ENCODE data around the gene MIB2. TPM values are rescaled to one million over a fixed set of nuclear protein-coding genes. Genes with fewer than 3 reads are reported as not detected.
A peak's percentile ranks its signal among the peaks of the same experiment; 100 is the strongest.

MIB2 gene
- total and polyA plus RNA-seq, 4 donors = 35.5 to 80.5 (median 50.8) TPM

- no peak overlapping the region for H3K4me3 ChIP-seq
- 39 to 66% methylated on average over 39 of the region's 39 CpGs for WGBS, 2 donors
- no peak overlapping the region for H3K9ac ChIP-seq (ENCODE audit: insufficient read depth in 1 of 2, low read length in 2 of 2)
- H3K9me3 ChIP-seq (ENCODE audit: control insufficient read depth in 4 of 4, insufficient read depth in 3 of 4, low read length in 3 of 4) = no peaks in the 10 kb centered on the region
- no peak for ATAC-seq (ENCODE audit: insufficient read depth, low FRiP score)
- H3K27me3 ChIP-seq (ENCODE audit: control insufficient read depth in 3 of 3, insufficient read depth in 3 of 3, low read length in 2 of 3) = no peaks in the 10 kb centered on the region
- peaks cover 0 to 3% (median 1%) of the 10 kb centered on the region in 4 donors for H3K36me3 ChIP-seq (ENCODE audit: control insufficient read depth in 4 of 4, insufficient read depth in 4 of 4, low read length in 4 of 4)
- TF ChIP-seq CTCF (IDR thresholded peaks at IDR 0.05; ENCODE audit: control extremely low read depth, extremely low read depth) = no peak
- peak overlapping the region in 1 of 2 donors; percentile 15 for H3K27ac ChIP-seq (ENCODE audit: low read depth in 1 of 2, low read length in 1 of 2)
- peaks cover 0 to 9% (median 2%) of the 10 kb centered on the region in 5 donors for H3K4me1 ChIP-seq (ENCODE audit: control insufficient read depth in 5 of 5, insufficient read depth in 5 of 5, low read length in 5 of 5)
- DNase-seq = peak in 1 of 3 donors; percentile 21
These were observed 62.6 kb downstream of the MIB2 start for GRCh38 chr1:1677718-1678580.

GRCh38 chr1:1678581-1679380 lies 63.5 kb downstream of the MIB2 start:
- peaks cover 0 to 8% (median 1%) of the 10 kb centered on the region in 4 donors for H3K36me3 ChIP-seq (ENCODE audit: control insufficient read depth in 4 of 4, insufficient read depth in 4 of 4, low read length in 4 of 4)
- no peaks in the 10 kb centered on the region for H3K27me3 ChIP-seq (ENCODE audit: control insufficient read depth in 3 of 3, insufficient read depth in 3 of 3, low read length in 2 of 3)
- no peak overlapping the region for H3K4me3 ChIP-seq
- DNase-seq (no peak), ATAC-seq (ENCODE audit: insufficient read depth, low FRiP score) (no peak)
- no peaks in the 10 kb centered on the region for H3K9me3 ChIP-seq (ENCODE audit: control insufficient read depth in 4 of 4, insufficient read depth in 3 of 4, low read length in 3 of 4)
- no peak overlapping the region for H3K9ac ChIP-seq (ENCODE audit: insufficient read depth in 1 of 2, low read length in 2 of 2)
- TF ChIP-seq CTCF (IDR thresholded peaks at IDR 0.05; ENCODE audit: control extremely low read depth, extremely low read depth) = no peak
- peaks cover 0 to 14% (median 7%) of the 10 kb centered on the region in 5 donors for H3K4me1 ChIP-seq (ENCODE audit: control insufficient read depth in 5 of 5, insufficient read depth in 5 of 5, low read length in 5 of 5)
- H3K27ac ChIP-seq (ENCODE audit: low read depth in 1 of 2, low read length in 1 of 2) = peak overlapping the region; percentile 15 to 29
- WGBS, 2 donors = 74 to 76% methylated on average over 24 of the region's 24 CpGs

Other genes starting within 250 kb of the MIB2 start
- 100 to 1,000 TPM in 1 of 2 donors, 10 to 100 TPM in 1; 43.5 to 157 TPM for gene AURKAIP1, start 240.3 kb upstream of the MIB2 start, total RNA-seq
- 100 to 1,000 TPM; 179 to 208 TPM for gene AURKAIP1, start 240.3 kb upstream of the MIB2 start, polyA plus RNA-seq
- gene CCNL2, start 216.2 kb upstream of the MIB2 start, total RNA-seq = 100 to 1,000 TPM; 157 to 385 TPM
- gene CCNL2, start 216.2 kb upstream of the MIB2 start, polyA plus RNA-seq = 100 to 1,000 TPM in 1 of 2 donors, 10 to 100 TPM in 1; 97.9 to 230 TPM
- 100 to 1,000 TPM in 1 of 2 donors, 10 to 100 TPM in 1; 60.1 to 115 TPM for gene MRPL20, start 208.2 kb upstream of the MIB2 start, total RNA-seq
- 100 to 1,000 TPM; 129 to 181 TPM for gene MRPL20, start 208.2 kb upstream of the MIB2 start, polyA plus RNA-seq
- 10 to 100 TPM; 30.2 to 54.2 TPM for gene ANKRD65, start 194.2 kb upstream of the MIB2 start, total RNA-seq
- 10 to 100 TPM; 13.5 to 33.5 TPM for gene ANKRD65, start 194.2 kb upstream of the MIB2 start, polyA plus RNA-seq
- 10 to 100 TPM; 72.6 to 94.3 TPM for gene VWA1, start 179.8 kb upstream of the MIB2 start, total RNA-seq
- gene VWA1, start 179.8 kb upstream of the MIB2 start, polyA plus RNA-seq = 10 to 100 TPM; 51.7 to 65.6 TPM
- 10 to 100 TPM in 1 of 2 donors, under 1 TPM in 1; 0.60 to 14.0 TPM for gene ATAD3C, start 165.8 kb upstream of the MIB2 start, total RNA-seq
- gene ATAD3C, start 165.8 kb upstream of the MIB2 start, polyA plus RNA-seq = 10 to 100 TPM; 15.7 to 18.0 TPM
- 10 to 100 TPM; 21.6 to 39.0 TPM for gene ATAD3B, start 143.7 kb upstream of the MIB2 start, total RNA-seq
- gene ATAD3B, start 143.7 kb upstream of the MIB2 start, polyA plus RNA-seq = 10 to 100 TPM; 23.4 to 32.6 TPM
- 10 to 100 TPM in 1 of 2 donors, 1 to 10 TPM in 1; 8.1 to 31.3 TPM for gene ATAD3A, start 103.3 kb upstream of the MIB2 start, total RNA-seq
- 10 to 100 TPM; 26.9 to 29.8 TPM for gene ATAD3A, start 103.3 kb upstream of the MIB2 start, polyA plus RNA-seq
- gene TMEM240, start 74.9 kb upstream of the MIB2 start, total RNA-seq = 1 to 10 TPM; 2.3 to 3.9 TPM
- 1 to 10 TPM; 2.3 to 4.2 TPM for gene TMEM240, start 74.9 kb upstream of the MIB2 start, polyA plus RNA-seq
- 100 to 1,000 TPM in 1 of 2 donors, 10 to 100 TPM in 1; 63.7 to 128 TPM for gene SSU72, start 40.6 kb upstream of the MIB2 start, total RNA-seq
- gene SSU72, start 40.6 kb upstream of the MIB2 start, polyA plus RNA-seq = 100 to 1,000 TPM in 1 of 2 donors, 10 to 100 TPM in 1; 85.8 to 114 TPM
- gene FNDC10, start 15.4 kb upstream of the MIB2 start, total RNA-seq = 10 to 100 TPM in 1 of 2 donors, under 1 TPM in 1; 0.40 to 12.8 TPM
- 10 to 100 TPM in 1 of 2 donors, 1 to 10 TPM in 1; 2.5 to 10.7 TPM for gene FNDC10, start 15.4 kb upstream of the MIB2 start, polyA plus RNA-seq
- 10 to 100 TPM; 29.2 to 40.3 TPM for gene MMP23B, start 16.7 kb downstream of the MIB2 start, total RNA-seq
- gene MMP23B, start 16.7 kb downstream of the MIB2 start, polyA plus RNA-seq = 10 to 100 TPM; 14.1 to 15.0 TPM
- 10 to 100 TPM; 15.7 to 21.4 TPM for gene CDK11B, start 43.5 kb downstream of the MIB2 start, total RNA-seq
- gene CDK11B, start 43.5 kb downstream of the MIB2 start, polyA plus RNA-seq = 10 to 100 TPM; 27.1 to 39.6 TPM
- 10 to 100 TPM; 41.0 to 45.9 TPM for gene SLC35E2B, start 77.3 kb downstream of the MIB2 start, total RNA-seq
- 10 to 100 TPM; 19.1 to 20.8 TPM for gene SLC35E2B, start 77.3 kb downstream of the MIB2 start, polyA plus RNA-seq
- 10 to 100 TPM; 16.5 to 45.1 TPM for gene CDK11A, start 108.9 kb downstream of the MIB2 start, total RNA-seq
- gene CDK11A, start 108.9 kb downstream of the MIB2 start, polyA plus RNA-seq = 10 to 100 TPM; 19.9 to 34.7 TPM
- 100 to 1,000 TPM in 1 of 2 donors, 10 to 100 TPM in 1; 53.2 to 121 TPM for gene NADK, start 163.0 kb downstream of the MIB2 start, total RNA-seq
- gene NADK, start 163.0 kb downstream of the MIB2 start, polyA plus RNA-seq = 100 to 1,000 TPM in 1 of 2 donors, 10 to 100 TPM in 1; 56.0 to 144 TPM